HL-60 (cell line): Measurements from ENCODE around the gene CDC45.

Experiments
- GABPA ChIP-seq: IDR thresholded peaks from 2 replicates; pipeline ENCODE4 v1.6.1; 2012; ENCODE audit warnings: low read depth
- POLR2AphosphoS5 ChIP-seq: IDR thresholded peaks from 2 replicates; pipeline ENCODE4 v1.6.1; 2012; ENCODE audit warnings: low read depth
- TF ChIP-seq, protein P1 (sequence below): IDR thresholded peaks from 2 replicates; pipeline ENCODE4 v1.6.1; 2012; ENCODE audit warnings: low read depth; ENCODE audit not compliant: insufficient replicate concordance
- TF ChIP-seq, protein P2 (sequence below): IDR thresholded peaks from one replicate; pipeline ENCODE4 v1.5.1; 2011; ENCODE audit warnings: low read length, control low read depth, inconsistent platforms; ENCODE audit not compliant: insufficient read depth

DNA sequence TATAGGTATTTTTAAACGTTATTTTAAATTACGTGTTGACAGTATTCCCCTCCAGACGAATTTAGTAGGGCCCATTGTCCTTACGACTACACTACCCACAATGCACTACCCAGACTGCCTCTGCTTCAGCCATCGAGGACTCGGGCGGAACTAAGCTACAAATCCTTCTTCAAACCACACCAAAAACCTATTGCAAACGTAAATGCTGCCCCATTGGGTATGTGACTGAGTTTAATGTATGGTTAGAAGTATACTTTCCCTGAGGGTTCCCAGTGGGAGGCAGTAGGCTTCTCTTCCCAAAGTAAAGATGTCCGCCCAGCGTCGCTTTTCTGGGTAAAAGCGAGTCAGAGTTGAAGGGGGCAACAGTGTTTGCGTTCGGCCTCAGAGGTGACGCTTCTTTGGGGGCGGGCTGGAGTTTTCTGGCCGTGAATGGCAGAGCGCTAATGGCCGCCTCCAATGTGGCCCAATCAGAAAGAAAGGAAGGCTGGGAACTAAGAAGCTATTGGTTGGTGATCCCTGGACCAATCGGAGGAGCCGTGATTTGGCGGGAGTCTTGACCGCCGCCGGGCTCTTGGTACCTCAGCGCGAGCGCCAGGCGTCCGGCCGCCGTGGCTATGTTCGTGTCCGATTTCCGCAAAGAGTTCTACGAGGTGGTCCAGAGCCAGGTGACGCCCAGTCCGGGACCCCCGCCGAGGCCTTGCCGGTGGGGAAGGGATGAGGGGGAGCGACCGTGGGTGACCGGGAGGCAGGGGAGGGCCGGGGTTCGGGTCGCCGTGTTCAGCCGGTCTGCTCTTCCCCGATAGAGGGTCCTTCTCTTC is at the start of gene CDC45:
- TF ChIP-seq, protein P1, sequence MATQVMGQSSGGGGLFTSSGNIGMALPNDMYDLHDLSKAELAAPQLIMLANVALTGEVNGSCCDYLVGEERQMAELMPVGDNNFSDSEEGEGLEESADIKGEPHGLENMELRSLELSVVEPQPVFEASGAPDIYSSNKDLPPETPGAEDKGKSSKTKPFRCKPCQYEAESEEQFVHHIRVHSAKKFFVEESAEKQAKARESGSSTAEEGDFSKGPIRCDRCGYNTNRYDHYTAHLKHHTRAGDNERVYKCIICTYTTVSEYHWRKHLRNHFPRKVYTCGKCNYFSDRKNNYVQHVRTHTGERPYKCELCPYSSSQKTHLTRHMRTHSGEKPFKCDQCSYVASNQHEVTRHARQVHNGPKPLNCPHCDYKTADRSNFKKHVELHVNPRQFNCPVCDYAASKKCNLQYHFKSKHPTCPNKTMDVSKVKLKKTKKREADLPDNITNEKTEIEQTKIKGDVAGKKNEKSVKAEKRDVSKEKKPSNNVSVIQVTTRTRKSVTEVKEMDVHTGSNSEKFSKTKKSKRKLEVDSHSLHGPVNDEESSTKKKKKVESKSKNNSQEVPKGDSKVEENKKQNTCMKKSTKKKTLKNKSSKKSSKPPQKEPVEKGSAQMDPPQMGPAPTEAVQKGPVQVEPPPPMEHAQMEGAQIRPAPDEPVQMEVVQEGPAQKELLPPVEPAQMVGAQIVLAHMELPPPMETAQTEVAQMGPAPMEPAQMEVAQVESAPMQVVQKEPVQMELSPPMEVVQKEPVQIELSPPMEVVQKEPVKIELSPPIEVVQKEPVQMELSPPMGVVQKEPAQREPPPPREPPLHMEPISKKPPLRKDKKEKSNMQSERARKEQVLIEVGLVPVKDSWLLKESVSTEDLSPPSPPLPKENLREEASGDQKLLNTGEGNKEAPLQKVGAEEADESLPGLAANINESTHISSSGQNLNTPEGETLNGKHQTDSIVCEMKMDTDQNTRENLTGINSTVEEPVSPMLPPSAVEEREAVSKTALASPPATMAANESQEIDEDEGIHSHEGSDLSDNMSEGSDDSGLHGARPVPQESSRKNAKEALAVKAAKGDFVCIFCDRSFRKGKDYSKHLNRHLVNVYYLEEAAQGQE: no peak
- TF ChIP-seq, protein P2, sequence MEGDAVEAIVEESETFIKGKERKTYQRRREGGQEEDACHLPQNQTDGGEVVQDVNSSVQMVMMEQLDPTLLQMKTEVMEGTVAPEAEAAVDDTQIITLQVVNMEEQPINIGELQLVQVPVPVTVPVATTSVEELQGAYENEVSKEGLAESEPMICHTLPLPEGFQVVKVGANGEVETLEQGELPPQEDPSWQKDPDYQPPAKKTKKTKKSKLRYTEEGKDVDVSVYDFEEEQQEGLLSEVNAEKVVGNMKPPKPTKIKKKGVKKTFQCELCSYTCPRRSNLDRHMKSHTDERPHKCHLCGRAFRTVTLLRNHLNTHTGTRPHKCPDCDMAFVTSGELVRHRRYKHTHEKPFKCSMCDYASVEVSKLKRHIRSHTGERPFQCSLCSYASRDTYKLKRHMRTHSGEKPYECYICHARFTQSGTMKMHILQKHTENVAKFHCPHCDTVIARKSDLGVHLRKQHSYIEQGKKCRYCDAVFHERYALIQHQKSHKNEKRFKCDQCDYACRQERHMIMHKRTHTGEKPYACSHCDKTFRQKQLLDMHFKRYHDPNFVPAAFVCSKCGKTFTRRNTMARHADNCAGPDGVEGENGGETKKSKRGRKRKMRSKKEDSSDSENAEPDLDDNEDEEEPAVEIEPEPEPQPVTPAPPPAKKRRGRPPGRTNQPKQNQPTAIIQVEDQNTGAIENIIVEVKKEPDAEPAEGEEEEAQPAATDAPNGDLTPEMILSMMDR: no peak
- peak; percentile 59; the same call in 1 of the 2 replicates for TF ChIP-seq POLR2AphosphoS5
- no peak; the same call in 1 of the 2 replicates for TF ChIP-seq GABPA
